ENCODE results near the gene AQP6.

Gene AQP6

DNA sequence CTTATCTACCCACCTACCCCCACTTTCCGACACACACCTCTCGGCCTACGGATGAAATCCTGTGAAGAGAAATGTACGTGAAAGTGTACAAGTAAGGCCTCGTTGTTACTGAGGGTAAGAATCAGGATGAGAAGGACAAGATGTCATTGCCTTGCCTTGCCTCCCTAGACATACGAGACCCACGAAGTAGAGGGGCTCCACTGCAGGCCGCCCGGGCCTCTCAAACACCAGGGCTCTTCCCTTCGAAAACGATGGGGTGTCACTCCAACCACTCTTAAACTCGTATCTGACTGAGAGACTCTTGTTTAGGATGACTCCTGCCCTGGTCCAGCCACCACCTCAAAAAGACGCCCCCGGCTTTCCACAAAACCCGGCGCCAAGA, 52.0 kb downstream of the AQP6 start:
- H3K9ac ChIP-seq = peak overlapping the region; percentile 84
- H3K27me3 ChIP-seq (ENCODE audit: insufficient read depth, low read depth) = no peaks in the 10 kb centered on the region
- H3K27ac ChIP-seq = peak overlapping the region; percentile 65
- TF ChIP-seq, protein P1, sequence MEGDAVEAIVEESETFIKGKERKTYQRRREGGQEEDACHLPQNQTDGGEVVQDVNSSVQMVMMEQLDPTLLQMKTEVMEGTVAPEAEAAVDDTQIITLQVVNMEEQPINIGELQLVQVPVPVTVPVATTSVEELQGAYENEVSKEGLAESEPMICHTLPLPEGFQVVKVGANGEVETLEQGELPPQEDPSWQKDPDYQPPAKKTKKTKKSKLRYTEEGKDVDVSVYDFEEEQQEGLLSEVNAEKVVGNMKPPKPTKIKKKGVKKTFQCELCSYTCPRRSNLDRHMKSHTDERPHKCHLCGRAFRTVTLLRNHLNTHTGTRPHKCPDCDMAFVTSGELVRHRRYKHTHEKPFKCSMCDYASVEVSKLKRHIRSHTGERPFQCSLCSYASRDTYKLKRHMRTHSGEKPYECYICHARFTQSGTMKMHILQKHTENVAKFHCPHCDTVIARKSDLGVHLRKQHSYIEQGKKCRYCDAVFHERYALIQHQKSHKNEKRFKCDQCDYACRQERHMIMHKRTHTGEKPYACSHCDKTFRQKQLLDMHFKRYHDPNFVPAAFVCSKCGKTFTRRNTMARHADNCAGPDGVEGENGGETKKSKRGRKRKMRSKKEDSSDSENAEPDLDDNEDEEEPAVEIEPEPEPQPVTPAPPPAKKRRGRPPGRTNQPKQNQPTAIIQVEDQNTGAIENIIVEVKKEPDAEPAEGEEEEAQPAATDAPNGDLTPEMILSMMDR (conservative IDR thresholded peaks at IDR 0.05; ENCODE audit: low read depth, low read length) = no peak
- peaks cover 55% of the 10 kb centered on the region for H3K79me2 ChIP-seq (ENCODE audit: insufficient read depth, low read depth)
- peak overlapping the region; percentile 34 for H2AFZ ChIP-seq (ENCODE audit: low read depth)
- H3K4me1 ChIP-seq (ENCODE audit: low read depth, poor library complexity, severe bottlenecking) = peaks cover 31% of the 10 kb centered on the region
- H3K4me3 ChIP-seq (IDR thresholded peaks at IDR 0.05; ENCODE audit: insufficient read depth, low read depth, low read length) = no peak overlapping the region
- peaks cover 6% of the 10 kb centered on the region; the same call in 1 of the 2 replicates for H3K36me3 ChIP-seq (ENCODE audit: insufficient read depth)
- H3K4me2 ChIP-seq = peak overlapping the region; percentile 91
- H4K20me1 ChIP-seq (ENCODE audit: insufficient read depth) = no peaks in the 10 kb centered on the region

DNA sequence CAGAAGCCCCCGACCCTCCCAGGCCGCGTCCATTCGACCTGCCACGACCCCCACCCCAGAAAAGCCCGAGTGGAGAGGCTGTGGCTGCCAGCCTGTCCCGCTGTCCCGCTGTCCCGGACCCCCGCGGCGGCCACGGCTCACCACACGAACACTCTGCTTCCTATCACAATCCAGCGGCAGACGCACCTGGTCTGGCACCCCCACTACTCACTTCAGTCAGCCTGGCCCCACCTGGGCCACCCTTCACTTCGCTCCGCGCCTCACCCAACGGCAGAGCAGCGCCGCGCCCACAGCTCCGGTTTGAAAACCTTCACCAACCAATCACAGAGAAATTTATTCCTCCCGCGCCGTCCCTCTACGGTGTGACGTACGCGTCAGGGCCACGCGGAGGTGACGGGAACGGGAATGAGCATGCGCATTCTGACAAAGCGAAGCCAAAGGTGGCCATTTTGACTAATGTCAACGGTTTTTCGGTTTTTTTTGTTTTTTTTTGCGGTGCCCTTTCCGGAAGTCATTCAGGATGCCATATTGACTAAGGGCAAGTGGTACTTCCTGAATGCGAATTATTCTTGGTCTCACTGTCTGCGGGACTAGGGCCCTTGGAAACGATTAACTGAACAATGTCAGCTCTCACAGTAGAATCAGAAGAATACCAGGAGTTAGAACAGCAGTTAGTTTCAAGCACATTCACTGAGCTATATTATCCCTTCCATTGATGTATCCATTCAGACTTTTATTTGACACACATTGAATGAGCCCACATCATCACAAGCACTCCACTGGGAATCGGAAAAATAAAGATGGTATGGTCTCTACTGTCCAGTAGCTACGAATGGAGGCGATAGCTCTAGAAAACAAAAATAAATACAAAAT, 52.7 kb downstream of the AQP6 start, which contains the start of gene RACGAP1:
RACGAP1 (minus strand) TSS at position 308 of the 873 bp plus-strand sequence. CDS start 8,779 bp downstream, outside the sequence.
- Histone ChIP-seq H3K4me3 (IDR thresholded peaks at IDR 0.05; ENCODE audit: insufficient read depth, low read depth, low read length) (no peak within 1 kb of the TSS), H2AFZ (ENCODE audit: low read depth) (peak within 1 kb of the TSS; percentile 83), H3K27ac (peak within 1 kb of the TSS; percentile 65), H3K36me3 (ENCODE audit: insufficient read depth) (peaks cover 6% of the 10 kb centered on the region; the same call in 1 of the 2 replicates), H3K27me3 (ENCODE audit: insufficient read depth, low read depth) (no peaks in the 10 kb centered on the region), H3K4me1 (ENCODE audit: low read depth, poor library complexity, severe bottlenecking) (peaks cover 29% of the 10 kb centered on the region), H3K4me2 (peak within 1 kb of the TSS; percentile 91), H3K9ac (peak within 1 kb of the TSS; percentile 84), H3K79me2 (ENCODE audit: insufficient read depth, low read depth) (peaks cover 49% of the 10 kb centered on the region), H4K20me1 (ENCODE audit: insufficient read depth) (no peaks in the 10 kb centered on the region)
- TF ChIP-seq, protein P1 (conservative IDR thresholded peaks at IDR 0.05; ENCODE audit: low read depth, low read length) = no peak

DNA sequence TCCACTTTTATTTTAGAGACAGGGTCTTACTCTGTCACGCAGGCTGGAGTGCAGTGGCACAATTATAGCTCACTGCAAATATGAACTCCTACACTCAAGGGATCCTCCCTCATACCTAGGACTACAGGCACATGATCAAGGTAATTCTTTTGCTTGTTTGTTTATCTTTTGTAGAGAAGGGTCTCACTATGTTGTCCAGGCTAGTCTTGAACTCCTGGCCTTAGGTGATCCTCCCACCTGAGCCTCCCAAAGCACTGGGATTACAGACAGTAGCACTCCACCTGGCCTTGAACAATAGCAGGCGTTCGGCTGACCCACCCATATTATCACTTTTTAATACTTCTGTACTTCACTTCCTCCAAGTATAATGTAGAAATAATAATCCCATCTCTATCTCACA, 53.9 kb downstream of the AQP6 start:
- no peak overlapping the region for H3K27ac ChIP-seq
- no peak overlapping the region for H3K4me3 ChIP-seq (IDR thresholded peaks at IDR 0.05; ENCODE audit: insufficient read depth, low read depth, low read length)
- H3K36me3 ChIP-seq (ENCODE audit: insufficient read depth) = peaks cover 6% of the 10 kb centered on the region; the same call in 1 of the 2 replicates
- H3K4me2 ChIP-seq = no peak overlapping the region
- H3K79me2 ChIP-seq (ENCODE audit: insufficient read depth, low read depth) = peaks cover 36% of the 10 kb centered on the region
- no peak overlapping the region for H3K9ac ChIP-seq
- H3K27me3 ChIP-seq (ENCODE audit: insufficient read depth, low read depth) = no peaks in the 10 kb centered on the region
- no peaks in the 10 kb centered on the region for H4K20me1 ChIP-seq (ENCODE audit: insufficient read depth)
- peaks cover 29% of the 10 kb centered on the region for H3K4me1 ChIP-seq (ENCODE audit: low read depth, poor library complexity, severe bottlenecking)
- TF ChIP-seq, protein P1 (conservative IDR thresholded peaks at IDR 0.05; ENCODE audit: low read depth, low read length) = no peak
- H2AFZ ChIP-seq (ENCODE audit: low read depth) = peak overlapping the region; percentile 83
